HG02840 (cell line): ENCODE measurements around the gene GATAD1.
"Not testable (repeated sequence)": the region's sequence is repeated elsewhere in the genome, so short reads cannot be mapped to it uniquely, and the experiment has no call there.

Experiments
- ATAC-seq: cut with Tn5 transposase; IDR thresholded peaks from one replicate; pipeline ENCODE4 v1.9.1; 2021; ENCODE audit warnings: mild to moderate bottlenecking, moderate library complexity, moderate number of reproducible peaks; ENCODE audit not compliant: unreplicated experiment, low FRiP score

The GATAD1 gene

DNA sequence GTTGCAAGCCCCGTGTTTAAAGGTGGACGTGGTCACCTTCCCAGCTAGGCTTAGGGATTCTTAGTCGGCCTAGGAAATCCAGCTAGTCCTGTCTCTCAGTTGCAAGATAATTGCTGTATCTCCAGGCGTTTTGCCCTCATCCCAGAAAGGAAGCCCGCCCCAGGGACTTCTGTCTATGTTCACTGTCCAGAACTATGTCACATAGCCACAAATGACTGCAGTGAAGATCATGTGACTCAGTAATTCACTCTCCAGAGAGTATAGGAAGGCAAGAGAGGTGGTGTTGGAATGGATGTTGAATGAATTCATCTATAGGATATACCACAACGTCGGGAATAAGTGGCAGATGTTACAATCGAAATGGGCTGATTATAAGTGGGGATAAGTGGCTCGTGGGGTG is 30.8 kb downstream of the GATAD1 start:
- no peak for ATAC-seq

DNA sequence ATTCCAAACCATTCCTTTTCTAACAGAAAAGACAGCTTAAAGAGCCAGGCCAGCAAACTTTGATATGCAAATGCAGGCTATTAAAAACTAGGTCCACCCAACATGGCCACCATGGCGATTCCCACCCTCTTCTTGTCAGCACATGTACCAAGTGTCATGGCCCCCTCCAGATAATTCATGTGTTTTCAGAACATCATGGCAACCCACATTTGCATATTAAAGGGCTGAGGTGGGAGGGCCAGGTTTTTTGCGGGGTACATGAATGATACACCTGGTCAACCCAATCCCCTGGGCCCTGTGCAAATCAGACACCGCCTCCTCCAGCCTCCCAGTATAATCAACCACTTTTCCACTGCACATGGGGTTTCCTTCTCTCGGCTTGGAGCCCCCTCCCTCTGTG is 31.4 kb downstream of the GATAD1 start:
- no peak for ATAC-seq

DNA sequence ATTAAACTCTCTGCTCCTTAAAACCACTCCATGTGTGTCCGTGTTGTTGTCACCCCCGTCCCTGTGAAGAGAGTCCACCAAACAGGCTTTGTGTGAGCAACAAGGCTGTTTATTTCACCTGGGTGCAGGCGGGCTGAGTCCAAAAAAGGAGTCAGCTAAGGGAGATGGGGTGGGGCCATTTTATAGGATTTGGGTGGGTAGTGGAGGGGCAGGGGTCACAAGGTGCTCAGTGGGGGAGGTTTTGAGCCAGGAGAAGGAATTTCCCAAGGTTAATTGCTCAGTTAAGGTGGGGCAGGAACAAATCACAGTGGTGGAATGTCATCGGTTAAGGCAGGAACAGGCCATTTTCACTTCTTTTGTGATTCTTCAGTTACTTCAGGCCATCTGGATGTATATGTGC is 31.9 kb downstream of the GATAD1 start:
- ATAC-seq, result not testable (repeated sequence)

DNA sequence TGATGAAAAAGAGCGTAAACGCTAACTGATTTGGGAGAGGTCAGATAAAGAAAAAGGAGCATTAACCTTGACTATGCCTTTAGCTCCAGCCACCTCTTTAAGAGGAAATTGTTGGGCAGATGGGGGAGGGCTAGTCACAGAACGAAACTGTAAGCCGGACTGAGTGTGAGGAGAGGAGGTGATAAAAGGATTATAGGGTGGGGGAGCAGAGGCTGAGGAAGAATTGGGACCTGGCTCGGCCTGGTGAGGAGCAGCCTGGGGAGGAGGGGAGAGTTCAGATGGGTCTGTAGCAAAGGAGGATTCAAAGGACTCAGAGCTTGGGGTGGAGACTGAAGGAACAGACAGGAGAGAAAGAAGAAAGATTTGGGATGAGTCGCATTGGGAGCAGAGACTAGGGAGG is 36.3 kb downstream of the GATAD1 start:
- ATAC-seq, result not testable (repeated sequence)

DNA sequence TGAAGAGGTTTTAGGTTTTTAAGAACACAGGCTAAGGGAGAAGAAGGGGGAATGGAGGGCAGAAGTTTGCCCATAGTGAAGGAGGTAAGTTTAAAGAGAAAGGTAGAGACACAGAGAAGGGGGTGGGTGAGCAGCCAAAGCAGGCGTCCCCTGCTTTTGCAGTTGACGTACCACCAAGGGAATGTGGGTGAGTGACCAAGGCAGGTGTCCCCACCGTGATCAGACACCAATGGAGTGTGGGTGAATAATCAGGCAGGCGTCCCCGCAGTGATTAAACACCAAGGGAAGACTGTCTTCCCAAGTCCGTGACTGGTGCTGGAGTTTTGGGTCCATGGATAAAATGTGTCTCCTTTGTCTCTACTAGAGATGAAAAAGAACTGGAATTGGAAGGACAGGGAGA is 36.9 kb downstream of the GATAD1 start:
- ATAC-seq, result not testable (repeated sequence)

DNA sequence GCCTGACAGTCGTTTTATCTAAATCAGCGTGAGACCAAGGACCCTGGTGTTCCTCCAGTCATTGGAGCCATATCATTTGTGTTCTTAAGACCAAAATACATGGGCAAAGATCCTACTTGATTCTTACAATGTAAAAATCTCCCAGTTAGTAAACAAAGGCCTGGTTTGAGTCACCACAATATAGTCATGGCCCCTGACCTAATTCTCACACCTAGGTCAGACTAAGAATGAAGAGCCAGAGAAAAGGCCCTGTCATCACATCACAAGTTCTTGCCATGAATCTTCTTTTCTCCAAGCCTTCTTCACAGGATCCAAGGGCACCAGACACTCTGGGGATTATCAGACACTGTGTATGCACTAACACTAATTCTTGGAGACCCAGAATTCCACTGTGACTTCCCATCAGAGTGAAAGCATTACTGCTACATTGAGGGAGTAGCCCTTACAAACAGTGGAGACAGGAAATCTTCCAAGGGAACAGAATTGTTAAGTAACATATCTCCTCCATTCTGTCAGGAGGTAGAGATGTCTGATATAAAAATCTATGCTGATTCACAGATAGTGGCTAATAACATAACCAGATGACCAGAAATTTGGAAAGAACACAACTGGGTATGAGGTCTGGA is 38.1 kb downstream of the GATAD1 start:
- no peak for ATAC-seq

DNA sequence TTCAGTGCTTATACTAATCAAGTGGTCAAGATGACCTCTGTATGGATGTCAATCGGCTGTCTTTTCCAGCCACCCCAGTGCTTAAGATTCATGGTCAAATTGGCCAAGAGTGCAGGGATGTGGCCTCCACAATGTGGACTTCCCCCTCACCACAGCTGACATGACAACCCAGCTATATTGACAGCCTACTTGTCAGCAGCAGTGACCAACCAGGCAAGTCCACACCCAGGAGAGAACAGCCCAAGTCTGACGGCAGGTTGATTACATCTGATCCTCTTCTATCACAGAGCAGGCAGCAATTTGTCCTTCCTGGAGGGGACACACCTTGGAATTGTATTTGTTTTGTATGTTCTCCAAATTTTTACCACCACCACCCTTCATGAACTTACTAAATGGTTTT is 38.7 kb downstream of the GATAD1 start:
- no peak for ATAC-seq

DNA sequence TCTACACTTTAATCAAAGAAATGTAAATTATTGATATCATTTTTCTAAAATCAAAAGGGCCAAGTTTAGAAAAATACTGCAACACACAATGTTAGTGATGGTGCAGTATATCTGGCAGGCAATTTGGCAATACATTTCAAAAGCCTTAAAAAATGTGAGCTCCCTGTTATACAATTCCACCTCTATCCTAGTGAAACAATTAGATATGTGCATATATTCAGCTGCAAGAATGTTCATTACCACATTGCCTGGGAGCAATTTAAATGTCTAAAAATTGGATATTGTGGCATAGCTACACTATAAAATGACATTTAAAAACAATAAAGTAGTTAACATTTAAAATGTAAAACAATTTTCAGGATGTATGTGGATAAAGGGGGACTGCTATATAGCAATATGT is 40.5 kb downstream of the GATAD1 start:
- ATAC-seq, result no peak

DNA sequence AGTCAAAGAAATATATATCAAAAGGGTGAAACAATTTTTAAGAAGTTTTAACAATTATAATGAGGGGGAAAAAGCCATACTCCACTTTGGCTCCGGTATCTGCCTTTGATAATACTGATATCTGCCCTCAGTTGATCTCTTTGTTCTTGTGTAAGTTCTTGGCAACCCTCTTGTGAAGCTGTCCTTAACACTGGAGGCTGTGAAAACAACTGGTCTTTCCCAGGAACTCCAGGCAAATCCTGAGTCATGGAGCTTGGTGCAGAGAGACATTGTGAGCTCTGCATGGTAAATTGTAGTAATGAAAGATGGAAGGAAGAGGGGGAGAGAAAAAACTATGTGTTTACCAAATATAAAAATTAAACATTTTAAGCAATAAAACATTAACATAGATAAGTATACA is 42.4 kb downstream of the GATAD1 start:
- ATAC-seq, result no peak

DNA sequence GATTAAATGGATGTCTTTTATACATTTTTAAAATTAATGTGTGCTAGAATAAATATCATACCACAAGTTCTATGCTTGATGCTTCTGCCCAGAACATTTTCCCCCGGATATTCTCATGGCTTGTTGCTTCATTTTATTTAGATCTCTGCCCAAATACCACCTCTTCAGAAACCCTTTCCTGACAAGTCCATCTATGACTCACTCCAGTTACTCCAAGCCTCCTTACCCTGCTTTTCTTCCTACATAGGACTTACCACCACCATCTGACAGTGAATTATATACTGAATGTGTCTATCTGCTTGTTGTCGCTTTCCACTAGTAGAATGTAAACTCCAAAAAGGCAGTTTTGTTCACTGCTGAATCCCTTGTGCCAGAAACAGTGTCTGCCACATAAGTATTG is 49.6 kb downstream of the GATAD1 start:
- ATAC-seq, result no peak

DNA sequence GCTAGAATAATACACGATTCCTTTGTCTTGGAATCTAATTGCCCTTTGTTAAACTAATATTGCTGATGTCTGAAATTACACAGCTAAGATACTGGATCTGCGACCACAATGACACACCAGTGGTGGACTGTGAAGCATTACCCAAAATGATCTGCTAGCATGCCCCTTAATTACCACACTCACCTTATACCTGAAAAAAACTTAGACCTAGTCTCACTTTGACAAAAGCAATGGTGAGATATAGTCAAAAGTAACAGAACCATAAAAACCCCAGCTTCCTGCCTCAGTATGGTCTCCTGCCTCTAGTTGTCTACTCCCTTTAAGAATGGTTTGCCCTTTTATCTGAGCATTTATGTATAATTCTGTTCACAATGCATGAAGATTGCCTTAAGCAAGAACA is 51.3 kb downstream of the GATAD1 start:
- no peak for ATAC-seq

DNA sequence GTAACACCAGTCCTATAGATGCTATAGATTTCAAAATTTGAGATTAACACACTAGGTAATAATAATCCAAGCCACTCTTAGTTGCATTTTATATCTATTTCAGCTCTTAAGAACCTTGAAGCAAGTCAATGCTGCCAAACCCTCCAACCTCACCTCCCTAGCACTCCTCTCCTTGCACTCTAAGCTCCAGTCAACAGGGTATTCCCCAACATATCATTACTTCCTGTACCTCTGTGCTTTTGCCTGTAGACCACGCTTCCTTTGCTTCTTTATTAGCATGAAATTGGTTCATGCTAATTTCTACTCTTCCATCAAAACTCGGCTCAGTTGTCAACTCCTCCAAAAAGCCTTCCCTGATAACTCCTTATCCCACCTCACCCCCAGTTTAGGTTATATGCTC is 56.5 kb downstream of the GATAD1 start:
- no peak for ATAC-seq

DNA sequence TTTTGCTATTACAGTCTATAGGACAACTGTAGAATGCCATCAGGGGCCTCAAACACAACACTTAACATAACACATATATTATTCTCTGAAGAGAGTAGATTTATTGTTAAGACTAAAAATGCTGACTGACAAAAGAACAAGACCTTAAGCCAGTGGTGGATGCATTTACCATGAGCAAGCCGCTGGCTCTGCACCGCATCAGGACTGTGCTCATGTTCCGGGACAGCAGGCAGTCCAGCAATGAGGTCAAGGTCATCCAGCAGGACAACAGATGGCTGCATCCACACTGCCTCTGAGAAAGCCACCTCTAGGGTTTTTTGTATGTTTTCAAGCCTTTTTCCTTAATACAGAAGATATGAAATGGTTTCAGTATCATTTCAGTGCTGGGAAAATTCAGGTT is 57.3 kb downstream of the GATAD1 start:
- ATAC-seq, result no peak

DNA sequence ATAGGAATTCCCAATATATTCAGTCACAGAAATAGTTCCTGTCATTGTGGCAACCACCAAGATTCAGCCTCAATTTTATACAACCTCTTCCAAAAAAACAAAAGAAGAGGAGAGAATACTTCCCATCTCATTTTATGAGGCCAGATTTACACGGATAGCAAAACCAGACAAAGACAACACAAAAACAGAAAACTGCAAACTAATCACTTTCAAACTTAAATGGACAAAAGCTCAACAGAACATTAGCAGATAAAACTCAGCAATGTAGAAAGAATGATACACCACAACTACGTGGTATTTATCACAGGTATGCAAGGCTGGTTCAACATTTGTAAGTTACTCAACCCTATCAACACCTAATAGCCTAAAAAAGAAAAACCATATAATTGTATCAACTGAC is 59.1 kb downstream of the GATAD1 start:
- ATAC-seq, result no peak

DNA sequence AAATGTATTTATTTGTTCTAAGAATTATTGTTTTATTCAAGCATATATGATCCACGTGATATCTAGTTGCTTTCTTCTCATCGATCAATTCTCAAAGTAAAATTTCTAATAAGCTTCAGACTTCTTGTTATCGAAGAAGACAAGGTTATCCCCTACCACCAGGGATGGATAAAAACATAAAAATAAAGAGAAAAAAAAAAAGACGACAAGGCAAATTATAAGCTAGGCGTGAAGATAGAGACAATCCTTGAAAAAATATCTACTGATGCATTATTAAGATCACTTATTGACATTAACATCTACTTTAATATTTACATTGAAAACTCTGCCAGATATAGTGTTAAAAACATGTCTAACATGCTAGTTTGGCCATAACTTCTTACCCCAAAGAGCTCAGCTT is 61.7 kb downstream of the GATAD1 start:
- ATAC-seq, result no peak
